KOPT-K1 (cell line): ENCODE measurements around the gene EBF3.

Experiments used
- H3K27ac ChIP-seq: fragments of 200-600 bp; sonication (generic); 2 replicates; pipeline ENCODE4 v1.5.1; 2016; ENCODE audit warnings: antibody characterized with exemption, mild to moderate bottlenecking, low read depth, low read length; ENCODE audit not compliant: poor library complexity, severe bottlenecking
- H3K36me3 ChIP-seq: fragments of 200-600 bp; sonication (generic); 2 replicates; pipeline ENCODE4 v1.5.1; 2017; ENCODE audit warnings: antibody characterized with exemption, mild to moderate bottlenecking, low read length, moderate library complexity; ENCODE audit not compliant: insufficient read depth
- H3K9me3 ChIP-seq: fragments of 200-600 bp; sonication (generic); 2 replicates; pipeline ENCODE4 v1.5.1; 2017; ENCODE audit warnings: antibody characterized with exemption, low read length, mild to moderate bottlenecking; ENCODE audit not compliant: insufficient read depth, poor library complexity, severe bottlenecking

EBF3 gene

GRCh38 chr10:129841590-129841989 lies 122.5 kb downstream of the EBF3 start:
- no peaks in the 10 kb centered on the region for H3K36me3 ChIP-seq
- H3K9me3 ChIP-seq, result no peaks in the 10 kb centered on the region
- no peak overlapping the region for H3K27ac ChIP-seq

DNA sequence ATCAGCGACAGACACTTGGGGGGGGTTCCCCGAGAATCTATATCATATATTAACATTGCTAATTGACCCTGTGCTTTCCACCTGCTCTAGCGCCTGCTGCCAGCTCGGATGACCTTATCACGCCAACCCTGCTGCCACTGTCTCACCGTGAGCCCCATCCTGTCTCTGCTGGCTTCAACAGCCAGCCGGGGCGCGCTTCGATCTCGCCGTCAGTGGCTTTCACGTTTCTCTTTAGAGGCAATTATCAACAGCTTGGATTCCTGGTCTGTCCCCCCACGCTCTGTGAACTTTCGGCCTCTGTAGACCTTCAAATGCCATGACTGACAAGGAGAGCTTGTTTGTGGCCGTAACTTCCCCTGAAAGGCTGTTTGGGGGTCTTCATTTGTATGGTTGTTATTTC lies 123.0 kb downstream of the EBF3 start:
- Histone ChIP-seq H3K9me3 (no peaks in the 10 kb centered on the region), H3K36me3 (no peaks in the 10 kb centered on the region), H3K27ac (no peak overlapping the region)

GRCh38 chr10:129840196-129840590 lies 123.9 kb downstream of the EBF3 start:
- Histone ChIP-seq H3K36me3 (no peaks in the 10 kb centered on the region), H3K9me3 (no peaks in the 10 kb centered on the region), H3K27ac (no peak overlapping the region)

DNA sequence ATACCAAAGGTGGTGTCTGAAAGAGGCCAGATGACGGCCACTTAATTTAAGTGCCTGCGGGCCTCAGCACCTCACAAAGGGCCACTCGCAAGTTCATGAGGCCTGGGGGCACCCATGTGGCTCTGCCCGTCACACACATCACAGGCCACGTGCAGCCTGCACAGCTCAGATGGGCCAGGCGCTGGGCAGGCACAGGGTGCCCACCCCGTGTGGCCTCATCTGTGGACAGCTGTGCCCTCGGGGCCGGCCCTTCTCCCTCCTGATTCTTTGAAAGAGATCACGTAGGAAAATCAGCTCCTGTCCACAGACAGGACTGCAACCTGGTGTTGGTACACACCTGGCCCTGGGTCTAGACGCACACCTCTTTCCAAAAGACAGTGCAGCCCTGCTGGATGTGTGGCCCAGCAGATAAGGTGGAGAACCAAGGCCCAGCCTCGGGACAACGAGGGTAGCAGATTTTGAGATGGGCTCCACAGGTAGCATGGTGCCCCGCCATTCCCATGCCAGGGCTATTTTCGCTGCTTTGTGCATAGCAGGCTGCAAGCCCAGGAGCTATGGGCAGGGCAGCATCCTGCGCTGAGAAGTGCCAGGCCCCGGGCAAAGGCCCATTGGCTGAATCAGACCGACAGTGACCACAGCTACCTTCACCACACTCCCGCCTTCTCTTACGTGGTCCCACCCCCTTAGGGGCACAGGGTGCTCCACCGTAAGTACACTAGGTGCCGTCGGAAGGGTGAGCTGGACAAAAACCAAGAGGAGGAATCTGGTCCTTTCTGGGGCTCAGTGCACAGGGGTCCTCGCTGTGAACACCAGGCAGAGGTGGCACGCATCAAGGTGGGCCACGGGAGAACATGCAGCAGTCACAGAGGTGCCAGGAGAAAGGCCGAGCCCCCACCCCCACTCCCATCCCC lies 124.5 kb downstream of the EBF3 start:
- Histone ChIP-seq H3K9me3 (no peaks in the 10 kb centered on the region), H3K36me3 (no peaks in the 10 kb centered on the region), H3K27ac (no peak overlapping the region)

GRCh38 chr10:129838794-129839193 lies 125.3 kb downstream of the EBF3 start:
- H3K27ac ChIP-seq, result no peak overlapping the region
- H3K36me3 ChIP-seq, result no peaks in the 10 kb centered on the region
- no peaks in the 10 kb centered on the region for H3K9me3 ChIP-seq

DNA sequence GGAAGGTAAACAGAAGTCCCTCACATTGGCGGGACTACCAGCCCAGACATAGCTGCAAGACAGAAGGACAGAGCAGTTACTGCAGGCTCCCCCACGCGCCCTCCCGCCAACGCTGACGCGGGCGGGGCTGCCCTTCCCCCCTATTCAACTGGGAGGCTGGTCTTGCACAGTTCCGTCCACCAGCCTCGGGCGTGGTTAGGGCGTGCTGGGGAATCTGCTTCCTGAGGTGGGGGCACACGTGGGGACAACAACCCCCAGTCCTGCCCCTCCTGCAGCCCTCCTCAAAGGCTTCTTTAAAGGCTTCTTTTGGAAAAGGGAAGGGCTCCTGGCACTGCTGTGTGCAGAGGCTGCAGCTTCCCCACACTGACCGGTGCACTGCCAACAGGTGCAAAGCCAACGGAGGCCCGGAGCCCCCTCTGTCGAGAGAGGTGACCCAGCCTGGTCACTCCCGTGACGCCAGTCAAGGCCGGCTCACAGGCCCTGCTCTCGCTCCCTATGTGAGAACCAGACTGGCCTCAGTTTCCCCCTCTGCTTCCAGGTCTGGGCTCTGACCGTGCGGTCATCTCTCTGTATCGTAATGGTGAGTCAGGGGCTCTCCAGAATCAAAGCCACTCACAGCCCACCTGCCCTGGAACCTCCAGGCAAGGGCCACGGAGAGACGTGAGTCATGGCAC lies 126.0 kb downstream of the EBF3 start:
- no peak overlapping the region for H3K27ac ChIP-seq
- H3K36me3 ChIP-seq, result no peaks in the 10 kb centered on the region
- H3K9me3 ChIP-seq, result no peaks in the 10 kb centered on the region

- Histone ChIP-seq H3K9me3 (no peaks in the 10 kb centered on the region), H3K36me3 (no peaks in the 10 kb centered on the region), H3K27ac (no peak overlapping the region)
These were observed 127.8 kb downstream of the EBF3 start for GRCh38 chr10:129836253-129836652.

- no peak overlapping the region for H3K27ac ChIP-seq
- no peaks in the 10 kb centered on the region for H3K9me3 ChIP-seq
- no peaks in the 10 kb centered on the region for H3K36me3 ChIP-seq
These were observed 129.9 kb downstream of the EBF3 start for GRCh38 chr10:129833994-129834739.

DNA sequence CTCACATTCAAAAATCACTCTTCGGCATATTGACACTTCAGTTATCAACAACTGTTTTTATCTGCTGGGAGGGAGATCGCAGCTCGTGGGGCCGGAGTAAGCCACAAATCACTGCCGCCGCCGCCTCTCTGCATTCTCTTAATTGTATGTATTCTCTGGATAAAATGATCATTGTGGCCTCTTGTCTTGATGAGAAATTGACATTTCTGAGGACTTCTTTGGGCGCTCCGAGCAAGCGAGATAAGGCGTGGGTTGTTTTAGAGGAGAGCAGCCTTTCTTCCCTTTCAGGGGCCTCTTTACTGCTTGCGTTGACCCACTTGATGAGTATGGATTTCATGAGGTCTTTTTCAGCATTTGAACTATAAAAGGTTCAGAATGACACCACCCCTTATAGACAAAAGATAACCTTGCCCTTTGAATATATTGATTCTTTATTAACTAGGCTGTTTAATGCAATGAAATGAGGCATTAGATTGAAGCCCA lies 130.6 kb downstream of the EBF3 start:
- Histone ChIP-seq H3K36me3 (no peaks in the 10 kb centered on the region), H3K9me3 (no peaks in the 10 kb centered on the region), H3K27ac (no peak overlapping the region)

DNA sequence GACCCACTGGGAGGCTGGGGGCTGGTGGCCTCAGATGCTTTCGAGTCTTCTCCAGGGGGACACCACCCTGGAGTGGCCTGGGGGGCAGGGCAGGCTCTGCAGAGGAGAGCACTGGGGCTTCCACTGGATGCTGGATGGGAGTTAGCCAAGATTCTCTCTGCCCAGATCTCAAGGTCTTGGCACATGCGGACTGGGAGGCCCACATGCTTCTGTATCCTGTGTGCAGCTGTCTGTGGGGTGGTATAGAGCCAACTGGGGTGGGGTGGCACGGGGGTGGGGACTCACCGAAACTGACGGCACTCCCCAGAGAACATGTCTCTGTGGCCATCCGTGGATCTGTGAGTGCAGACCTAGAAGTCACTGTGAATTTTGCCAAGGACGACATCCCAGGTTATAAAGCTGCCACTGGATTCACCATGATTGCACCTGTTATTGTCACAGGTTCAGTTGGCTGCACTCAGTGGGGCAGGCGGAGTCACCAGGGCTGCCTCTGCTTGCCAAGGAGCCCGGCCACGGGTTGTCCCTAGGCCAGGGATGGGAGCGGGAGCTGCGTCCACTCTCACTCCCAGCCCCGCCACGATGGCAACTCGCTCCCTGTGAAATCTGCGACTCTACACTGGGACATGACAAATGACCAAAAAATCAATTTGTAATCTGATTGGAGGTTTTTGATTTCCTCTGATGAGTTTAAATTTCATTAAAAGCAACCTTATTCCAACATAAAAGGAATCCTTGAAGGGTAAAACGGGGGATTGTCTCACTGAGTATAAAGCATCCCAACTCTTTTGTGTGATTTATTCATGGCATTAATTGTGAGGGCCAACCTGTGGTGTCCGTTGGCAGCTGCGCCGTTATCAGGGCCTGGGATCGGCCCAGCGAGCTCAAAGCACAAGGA lies 131.3 kb downstream of the EBF3 start:
- no peak overlapping the region for H3K27ac ChIP-seq
- no peaks in the 10 kb centered on the region for H3K36me3 ChIP-seq
- H3K9me3 ChIP-seq, result no peaks in the 10 kb centered on the region

GRCh38 chr10:129831150-129831549 lies 132.9 kb downstream of the EBF3 start:
- no peak overlapping the region for H3K27ac ChIP-seq
- no peaks in the 10 kb centered on the region for H3K36me3 ChIP-seq
- H3K9me3 ChIP-seq, result no peaks in the 10 kb centered on the region

- Histone ChIP-seq H3K36me3 (no peaks in the 10 kb centered on the region), H3K27ac (no peak overlapping the region), H3K9me3 (no peaks in the 10 kb centered on the region)
These were observed 138.2 kb downstream of the EBF3 start for GRCh38 chr10:129825826-129826225.

DNA sequence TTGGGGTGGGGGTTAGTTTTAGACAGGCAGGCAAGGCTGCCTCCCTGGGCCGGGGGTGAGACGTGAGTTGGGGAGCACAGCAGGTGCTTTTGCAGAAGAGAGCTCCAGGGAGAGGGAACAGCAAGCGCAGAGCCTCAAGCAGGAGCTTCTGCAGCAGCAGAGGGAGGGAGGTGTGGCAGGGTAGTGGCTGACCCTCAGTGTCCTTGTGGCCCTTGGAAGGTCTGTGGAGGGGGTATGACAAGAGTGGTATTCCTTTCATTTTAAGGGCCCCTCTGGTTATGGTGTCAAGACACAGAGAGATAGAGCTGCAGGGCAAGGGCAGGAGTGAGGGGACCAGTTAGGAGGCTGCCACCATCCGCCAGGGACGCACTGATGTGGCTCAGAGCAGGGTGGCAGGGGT lies 138.9 kb downstream of the EBF3 start:
- H3K9me3 ChIP-seq, result no peaks in the 10 kb centered on the region
- H3K36me3 ChIP-seq, result no peaks in the 10 kb centered on the region
- no peak overlapping the region for H3K27ac ChIP-seq

- peaks cover 36% of the 10 kb centered on the region for H3K9me3 ChIP-seq
- no peak overlapping the region for H3K27ac ChIP-seq
- no peaks in the 10 kb centered on the region for H3K36me3 ChIP-seq
These were observed 143.6 kb downstream of the EBF3 start for GRCh38 chr10:129820451-129820850.
